Measurements from ENCODE around the gene RNF157.
A peak's percentile ranks its signal among the peaks of the same experiment; 100 is the strongest.

The RNF157 gene

GRCh38 chr17:76186774-76187173 lies 53.5 kb downstream of the RNF157 start (continued):
- TF ChIP-seq ZNF518A (tag by site-specific recombination; conservative IDR thresholded peaks at IDR 0.05; ENCODE audit: low read depth) (peak; percentile 96), ZNF664 (tag by site-specific recombination; IDR thresholded peaks at IDR 0.05) (peak; percentile 93), AEBP2 (tag by site-specific recombination; IDR thresholded peaks at IDR 0.05; ENCODE audit: borderline replicate concordance) (peak; percentile 83; the same call in 1 of the 2 replicates), ZNF140 (tag by site-specific recombination; IDR thresholded peaks at IDR 0.05) (peak; percentile 87; the same call in 1 of the 2 replicates), ZBTB11 (tag by site-specific recombination; conservative IDR thresholded peaks at IDR 0.05; ENCODE audit: low read depth) (peak; percentile 84), ZNF24 (tag by site-specific recombination; IDR thresholded peaks at IDR 0.05) (0 out of 2 replicates have a peak, but pooled peaks have one; percentile 26), ZBTB8A (tag by site-specific recombination; IDR thresholded peaks at IDR 0.05) (peak; percentile 78), ZNF510 (tag by site-specific recombination; IDR thresholded peaks at IDR 0.05; ENCODE audit: insufficient replicate concordance) (peak; percentile 89), ZNF366 (tag by site-specific recombination; conservative IDR thresholded peaks at IDR 0.05) (0 out of 2 replicates have a peak, but pooled peaks have one; percentile 12), MZF1 (tag by site-specific recombination; IDR thresholded peaks at IDR 0.05; ENCODE audit: borderline replicate concordance) (peak; percentile 57; the same call in 1 of the 2 replicates), ZNF354C (tag by site-specific recombination; IDR thresholded peaks at IDR 0.05; ENCODE audit: borderline replicate concordance, low read depth) (peak; percentile 92), ZNF560 (tag by site-specific recombination; IDR thresholded peaks at IDR 0.05; ENCODE audit: borderline replicate concordance) (peak; percentile 91), ZNF292 (tag by site-specific recombination; IDR thresholded peaks at IDR 0.05; ENCODE audit: borderline replicate concordance, low read depth) (peak; percentile 79; the same call in 1 of the 2 replicates), ZNF394 (tag by site-specific recombination; IDR thresholded peaks at IDR 0.05; ENCODE audit: borderline replicate concordance) (peak; percentile 98), ZNF580 (tag by site-specific recombination; IDR thresholded peaks at IDR 0.05) (peak; percentile 67; the same call in 1 of the 2 replicates)

- ChIA-PET POLR2A (no interaction called here), CTCF (interaction anchor here (0.8 to 3.0 kb wide), 10 partner anchors 10 to 180 kb away, joined by 3 to 28 read pairs (median 4); no protein-coding TSS in a partner anchor)
- H3K27ac ChIP-seq (ENCODE audit: extremely low read depth, low read depth, low read length): no peak overlapping the region
- no peaks in the 10 kb centered on the region for H3K36me3 ChIP-seq (ENCODE audit: control insufficient read depth in 2 of 2, insufficient read depth in 1 of 2, low read length in 2 of 2)
- no peaks in the 10 kb centered on the region for H3K9me3 ChIP-seq (ENCODE audit: control insufficient read depth, insufficient read depth, low read depth, low read length)
- H3K4me1 ChIP-seq (ENCODE audit: control insufficient read depth, insufficient read depth, low read length): peaks cover 4% of the 10 kb centered on the region
- no peak overlapping the region for H3K4me3 ChIP-seq (ENCODE audit: low read depth, low read length)
- TF ChIP-seq, protein P1, sequence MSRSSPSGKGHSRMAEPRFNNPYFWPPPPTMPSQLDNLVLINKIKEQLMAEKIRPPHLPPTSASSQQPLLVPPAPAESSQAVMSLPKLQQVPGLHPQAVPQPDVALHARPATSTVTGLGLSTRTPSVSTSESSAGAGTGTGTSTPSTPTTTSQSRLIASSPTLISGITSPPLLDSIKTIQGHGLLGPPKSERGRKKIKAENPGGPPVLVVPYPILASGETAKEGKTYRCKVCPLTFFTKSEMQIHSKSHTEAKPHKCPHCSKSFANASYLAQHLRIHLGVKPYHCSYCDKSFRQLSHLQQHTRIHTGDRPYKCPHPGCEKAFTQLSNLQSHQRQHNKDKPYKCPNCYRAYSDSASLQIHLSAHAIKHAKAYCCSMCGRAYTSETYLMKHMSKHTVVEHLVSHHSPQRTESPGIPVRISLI (tag by site-specific recombination; IDR thresholded peaks at IDR 0.05): no peak
- no peak for TF ChIP-seq ZNF121 (tag by site-specific recombination; IDR thresholded peaks at IDR 0.05)
- TF ChIP-seq, protein P2, sequence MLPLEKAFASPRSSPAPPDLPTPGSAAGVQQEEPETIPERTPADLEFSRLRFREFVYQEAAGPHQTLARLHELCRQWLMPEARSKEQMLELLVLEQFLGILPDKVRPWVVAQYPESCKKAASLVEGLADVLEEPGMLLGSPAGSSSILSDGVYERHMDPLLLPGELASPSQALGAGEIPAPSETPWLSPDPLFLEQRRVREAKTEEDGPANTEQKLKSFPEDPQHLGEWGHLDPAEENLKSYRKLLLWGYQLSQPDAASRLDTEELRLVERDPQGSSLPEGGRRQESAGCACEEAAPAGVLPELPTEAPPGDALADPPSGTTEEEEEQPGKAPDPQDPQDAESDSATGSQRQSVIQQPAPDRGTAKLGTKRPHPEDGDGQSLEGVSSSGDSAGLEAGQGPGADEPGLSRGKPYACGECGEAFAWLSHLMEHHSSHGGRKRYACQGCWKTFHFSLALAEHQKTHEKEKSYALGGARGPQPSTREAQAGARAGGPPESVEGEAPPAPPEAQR (tag by site-specific recombination; IDR thresholded peaks at IDR 0.05): no peak
- no peak for TF ChIP-seq ZNF239 (tag by site-specific recombination; IDR thresholded peaks at IDR 0.05)
- TF ChIP-seq ZBTB8A (tag by site-specific recombination; IDR thresholded peaks at IDR 0.05): no peak
- no peak for TF ChIP-seq EGR2 (tag by site-specific recombination; IDR thresholded peaks at IDR 0.05; ENCODE audit: low read depth)
- no peak for TF ChIP-seq ZNF302 (tag by site-specific recombination; IDR thresholded peaks at IDR 0.05; ENCODE audit: low read depth)
Observed at GRCh38 chr17:76184290-76184689, 56.0 kb downstream of the RNF157 start.

Data from HEK293 (cell line).